Measurements from ENCODE around the gene CCR7.

- TF ChIP-seq CTCF (IDR thresholded peaks at IDR 0.05) (no peak), POLR2A (IDR thresholded peaks at IDR 0.05) (no peak)
Observed at GRCh38 chr17:40611840-40612474, 46.7 kb upstream of the CCR7 start.
